HepG2 (cell line): ENCODE measurements around the gene RNPS1. TPM values are rescaled to one million over a fixed set of nuclear protein-coding genes. Genes with fewer than 3 reads are reported as not detected.

ENCODE experiments used
- BORCS8-MEF2B ChIP-seq: sonication (generic); formaldehyde crosslinking; IDR thresholded peaks from 2 replicates; pipeline ENCODE4 v1.8.0; 2022; ENCODE audit warnings: mild to moderate bottlenecking, missing genetic modification reagents
- CTCF ChIP-seq: sonication (generic); formaldehyde crosslinking; IDR thresholded peaks from 2 replicates; pipeline ENCODE4 v1.5.0; 2020; ENCODE audit warnings: mild to moderate bottlenecking, missing genetic modification reagents, moderate library complexity
- GATAD2A ChIP-seq: IDR thresholded peaks from 2 replicates; pipeline ENCODE4 v1.6.1; 2016
- MEIS2 ChIP-seq: sonication (generic); formaldehyde crosslinking; IDR thresholded peaks from 2 replicates; pipeline ENCODE4 v1.9.0; 2021; ENCODE audit warnings: mild to moderate bottlenecking, missing genetic modification reagents
- MTA3 ChIP-seq: sonication (generic); formaldehyde crosslinking; IDR thresholded peaks from 2 replicates; pipeline ENCODE4 v1.4.0; 2020; ENCODE audit warnings: missing genetic modification reagents
- PCBP1 ChIP-seq: fragments of 200-400 bp; formaldehyde crosslinking; IDR thresholded peaks from 2 replicates; pipeline ENCODE4 v1.6.1; 2017; ENCODE audit warnings: mild to moderate bottlenecking, low read depth, low read length, borderline replicate concordance
- RXRB ChIP-seq: IDR thresholded peaks from 2 replicates; pipeline ENCODE4 v1.6.1; 2016; ENCODE audit warnings: borderline replicate concordance, missing genetic modification reagents, missing compliant biosample characterization
- SALL2 ChIP-seq: sonication (generic); formaldehyde crosslinking; IDR thresholded peaks from 2 replicates; pipeline ENCODE4 v1.8.1; 2023; ENCODE audit warnings: mild to moderate bottlenecking, missing genetic modification reagents, inconsistent platforms
- SKIL ChIP-seq: sonication (generic); formaldehyde crosslinking; IDR thresholded peaks from 2 replicates; pipeline ENCODE4 v1.8.0; 2022; ENCODE audit warnings: missing genetic modification reagents, mild to moderate bottlenecking, moderate library complexity, borderline replicate concordance
- YY1 ChIP-seq: IDR thresholded peaks from 2 replicates; pipeline ENCODE4 v1.6.1; 2011; ENCODE audit warnings: low read length, low read depth, moderate library complexity, mild to moderate bottlenecking; ENCODE audit not compliant: insufficient read depth, insufficient replicate concordance
- ZNF225 ChIP-seq: sonication (generic); formaldehyde crosslinking; IDR thresholded peaks from 2 replicates; pipeline ENCODE4 v1.4.0; 2020; ENCODE audit warnings: mild to moderate bottlenecking, missing genetic modification reagents
- ZNF232 ChIP-seq: sonication (generic); formaldehyde crosslinking; IDR thresholded peaks from 2 replicates; pipeline ENCODE4 v1.4.0; 2020; ENCODE audit warnings: missing genetic modification reagents, borderline replicate concordance
- ZNF333 ChIP-seq: sonication (generic); formaldehyde crosslinking; IDR thresholded peaks from 2 replicates; pipeline ENCODE4 v1.4.0; 2020; ENCODE audit warnings: mild to moderate bottlenecking, missing genetic modification reagents, borderline replicate concordance
- ZNF362 ChIP-seq: sonication (generic); formaldehyde crosslinking; IDR thresholded peaks from 2 replicates; pipeline ENCODE4 v1.4.0; 2020; ENCODE audit warnings: missing genetic modification reagents, mild to moderate bottlenecking, borderline replicate concordance
- ZNF503 ChIP-seq: sonication (generic); formaldehyde crosslinking; IDR thresholded peaks from 2 replicates; pipeline ENCODE4 v1.4.0; 2020; ENCODE audit warnings: missing genetic modification reagents
- ZNF567 ChIP-seq: sonication (generic); formaldehyde crosslinking; IDR thresholded peaks from 2 replicates; pipeline ENCODE4 v1.8.1; 2023; ENCODE audit warnings: mild to moderate bottlenecking, missing genetic modification reagents, borderline replicate concordance
- ZNF589 ChIP-seq: sonication (generic); formaldehyde crosslinking; conservative IDR thresholded peaks from 2 replicates; pipeline ENCODE4 v1.8.0; 2022; ENCODE audit warnings: mild to moderate bottlenecking, moderate library complexity, missing genetic modification reagents
- ZNF766 ChIP-seq: sonication (generic); formaldehyde crosslinking; IDR thresholded peaks from 2 replicates; pipeline ENCODE4 v1.5.0; 2020; ENCODE audit warnings: missing genetic modification reagents, borderline replicate concordance
- ZNF816 ChIP-seq: sonication (generic); formaldehyde crosslinking; IDR thresholded peaks from 2 replicates; pipeline ENCODE4 v1.8.0; 2022; ENCODE audit warnings: missing genetic modification reagents, mild to moderate bottlenecking, borderline replicate concordance
- ZSCAN30 ChIP-seq: sonication (generic); formaldehyde crosslinking; IDR thresholded peaks from 2 replicates; pipeline ENCODE4 v1.5.0; 2020; ENCODE audit warnings: mild to moderate bottlenecking, missing genetic modification reagents
- polyA plus RNA-seq, 8 experiments: library from polyadenylated mRNA; depleted of rRNA in 3 of 8; stranded (reverse) in 7 of 8; unstranded in 1 of 8; fragments of >200 nt; fragmentation: Illumina TruSeq in 4 of 8; extraction: Trizol in 4 of 8; gene quantifications; 2 replicates each; pipeline versions ENCODE4 v1.2.1 to v1.2.3, GENCODE V29; 2011 to 2016; ENCODE audit warnings: low read depth in 4 of 8, missing spikeins in 1 of 8, mixed read lengths in 1 of 8; ENCODE audit not compliant: insufficient read depth in 1 of 8
- total RNA-seq, 5 experiments: library from RNA; depleted of rRNA; stranded (reverse); fragments of >200 nt; fragmentation: Illumina TruSeq; extraction: Trizol; gene quantifications; 2 replicates each; pipeline ENCODE4 v1.2.3, GENCODE V29; 2016; ENCODE audit warnings: low read depth in 1 of 5
- TF ChIP-seq, protein P1 (sequence below): sonication (generic); formaldehyde crosslinking; IDR thresholded peaks from 2 replicates; pipeline ENCODE4 v1.5.0; 2020; ENCODE audit warnings: missing genetic modification reagents, mild to moderate bottlenecking, borderline replicate concordance

The RNPS1 gene
- total and polyA plus RNA-seq, 2 of the 13 experiments (the other 11 are each of a cell fraction or from before 2014, with no cell fraction given), result 126 to 133 TPM

GRCh38 chr16:2251296-2252111, 16.4 kb downstream of the RNPS1 start, which contains the start of gene ECI1 (continued):
- TF ChIP-seq ZNF362 (CRISPR knock-in tag), result no peak
- peak; percentile 87 for TF ChIP-seq ZNF816 (CRISPR knock-in tag)
- TF ChIP-seq ZNF567 (CRISPR knock-in tag), result peak; percentile 91
- no peak; the same call in 1 of the 2 replicates for TF ChIP-seq ZNF232 (CRISPR knock-in tag)
- peak; percentile 74; the same call in 1 of the 2 replicates for TF ChIP-seq MEIS2
- TF ChIP-seq ZNF589 (CRISPR knock-in tag), result 0 out of 2 replicates have a peak, but pooled peaks have one; percentile 46
- TF ChIP-seq SALL2, result peak; percentile 65; the same call in 1 of the 2 replicates
- TF ChIP-seq ZNF333, result peak; percentile 59; the same call in 1 of the 2 replicates
- TF ChIP-seq GATAD2A, result peak; percentile 72
- peak; percentile 96 for TF ChIP-seq YY1
- TF ChIP-seq ZNF225, result peak; percentile 84
- TF ChIP-seq CTCF, result peak; percentile 98
- TF ChIP-seq MTA3 (CRISPR knock-in tag), result no peak
- TF ChIP-seq ZNF766, result no peak; the same call in 1 of the 2 replicates
- no peak for TF ChIP-seq PCBP1
- TF ChIP-seq ZNF503 (CRISPR knock-in tag), result no peak
- TF ChIP-seq BORCS8-MEF2B, result peak; percentile 60; the same call in 1 of the 2 replicates
- no peak for TF ChIP-seq ZSCAN30
- TF ChIP-seq, protein P1, sequence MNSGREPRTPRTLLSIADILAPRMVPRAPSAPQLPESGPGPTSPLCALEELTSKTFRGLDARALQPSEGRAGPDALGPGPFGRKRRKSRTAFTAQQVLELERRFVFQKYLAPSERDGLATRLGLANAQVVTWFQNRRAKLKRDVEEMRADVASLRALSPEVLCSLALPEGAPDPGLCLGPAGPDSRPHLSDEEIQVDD (CRISPR knock-in tag), result no peak
- peak; percentile 84 for TF ChIP-seq RXRB (CRISPR knock-in tag)
- peak; percentile 52; the same call in 1 of the 2 replicates for TF ChIP-seq SKIL (CRISPR knock-in tag)
